ENCODE data around the gene ANKMY1.

GRCh38 chr2:240573071-240573515 is 15.3 kb upstream of the ANKMY1 start:
- no peak for TF ChIP-seq CTCF (IDR thresholded peaks at IDR 0.05; ENCODE audit: low read depth, low read length)
- TF ChIP-seq EZH2phosphoT487 (IDR thresholded peaks at IDR 0.05; ENCODE audit: low read depth), result no peak

All from OCI-LY3 (cell line).